H1 (cell line): ENCODE results near the gene TRDMT1. TPM values are rescaled to one million over a fixed set of nuclear protein-coding genes. Genes with fewer than 3 reads are reported as not detected.

ENCODE experiments used
- CTCF ChIA-PET: fragments of 300-600 bp; sonication (Branson Sonifier 250); formaldehyde crosslinking; loops from one replicate; lab custom pipeline; 2021; ENCODE audit not compliant: partially characterized antibody; lab: Charles Lee
- POLR2A ChIA-PET: fragments of 300-600 bp; sonication (Branson Sonifier 250); formaldehyde crosslinking; loops from one replicate; lab custom pipeline; 2021; ENCODE audit warnings: inconsistent platforms; ENCODE audit not compliant: partially characterized antibody; lab: Charles Lee
- DNase-seq, 2 experiments: peaks; one replicate each; pipeline versions ENCODE4 v3.0.0 to v3.0.0-alpha.2; 2010 to 2022; ENCODE audit warnings: low spot score in 2 of 2, low read depth in 1 of 2, mixed read lengths in 1 of 2
- FAIRE-seq: peaks from 2 replicates; lab custom pipeline; 2011; peaks lifted over from hg19 to GRCh38; lab: Jason Lieb, UNC
- H2AFZ ChIP-seq: 2 replicates; pipeline ENCODE4 v1.8.1; 2012; ENCODE audit warnings: low read length, inconsistent platforms
- H2AK5ac ChIP-seq: 2 replicates; pipeline ENCODE4 v1.6.1; 2013; ENCODE audit warnings: low read depth, low read length
- H2BK120ac ChIP-seq: replicated peaks from 2 replicates; pipeline ENCODE3; 2013; ENCODE audit warnings: low read depth, low read length, inconsistent platforms
- H2BK12ac ChIP-seq: 2 replicates; pipeline ENCODE4 v1.6.1; 2013; ENCODE audit warnings: low read depth, low read length
- H2BK15ac ChIP-seq: 2 replicates; pipeline ENCODE4 v1.6.1; 2013; ENCODE audit warnings: low read length
- H2BK20ac ChIP-seq: 2 replicates; pipeline ENCODE4 v1.6.1; 2013; ENCODE audit warnings: low read length
- H2BK5ac ChIP-seq: 2 replicates; pipeline ENCODE4 v1.6.1; 2013; ENCODE audit warnings: low read depth, low read length
- H3K14ac ChIP-seq: 2 replicates; pipeline ENCODE4 v1.6.1; 2013; ENCODE audit warnings: inconsistent platforms; ENCODE audit not compliant: insufficient read length
- H3K18ac ChIP-seq: 2 replicates; pipeline ENCODE4 v1.6.1; 2013; ENCODE audit warnings: low read length; ENCODE audit errors: extremely low read depth
- H3K23ac ChIP-seq: 2 replicates; pipeline ENCODE4 v1.6.1; 2013; ENCODE audit warnings: inconsistent platforms; ENCODE audit not compliant: insufficient read length
- H3K23me2 ChIP-seq: 2 replicates; pipeline ENCODE4 v1.6.1; 2013; ENCODE audit warnings: low read depth, low read length
- H3K27ac ChIP-seq: 2 replicates; pipeline ENCODE4 v1.6.1; 2011; ENCODE audit warnings: low read depth, low read length, inconsistent platforms
- H3K27me3 ChIP-seq, 4 experiments: replicated peaks in 1 of 4; 1 replicate in 1 of 4; 2 replicates in 3 of 4; pipeline versions ENCODE4 v1.6.1 to v1.8.1; 2011 to 2013; ENCODE audit warnings: low read length in 3 of 4, mild to moderate bottlenecking in 3 of 4, inconsistent platforms in 2 of 4, mixed read lengths in 2 of 4, moderate library complexity in 1 of 4; ENCODE audit not compliant: control insufficient read depth in 3 of 4, insufficient read depth in 3 of 4; ENCODE audit errors: extremely low read depth in 1 of 4
- H3K36me3 ChIP-seq, 4 experiments: 2 replicates each; pipeline versions ENCODE4 v1.6.1 to v1.8.1; 2011 to 2013; ENCODE audit warnings: mild to moderate bottlenecking in 4 of 4, low read length in 3 of 4, moderate library complexity in 2 of 4, control low read depth in 1 of 4, inconsistent platforms in 1 of 4; ENCODE audit not compliant: insufficient read depth in 4 of 4, control insufficient read depth in 2 of 4
- H3K4ac ChIP-seq: replicated peaks from 2 replicates; pipeline ENCODE3; 2013; ENCODE audit warnings: low read length, low read depth, mixed read lengths, inconsistent platforms; ENCODE audit not compliant: insufficient read length
- H3K4me1 ChIP-seq, 4 experiments: replicated peaks in 1 of 4; 1 replicate in 1 of 4; 2 replicates in 3 of 4; pipeline versions ENCODE4 v1.6.1 to v1.8.1; 2011 to 2013; ENCODE audit warnings: low read length in 3 of 4, inconsistent platforms in 2 of 4, mixed read lengths in 1 of 4; ENCODE audit not compliant: insufficient read depth in 4 of 4, control insufficient read depth in 3 of 4
- H3K4me2 ChIP-seq, 2 experiments: 2 replicates each; pipeline versions ENCODE4 v1.6.1 to v1.8.1; 2011 to 2013; ENCODE audit warnings: low read depth in 2 of 2, low read length in 2 of 2, control low read depth in 1 of 2, inconsistent platforms in 1 of 2, mild to moderate bottlenecking in 1 of 2; ENCODE audit not compliant: insufficient read depth in 1 of 2
- H3K4me3 ChIP-seq, 4 experiments: fragments of 200-600, 300-600 bp in 1 of 4; sonication (generic), shearing (Covaris generic), sonication (Bioruptor Twin) in 1 of 4; 2 replicates each; pipeline versions ENCODE4 v1.5.1 to v1.8.1; 2011 to 2016; ENCODE audit warnings: low read length in 4 of 4, low read depth in 3 of 4, control low read depth in 2 of 4, inconsistent platforms in 2 of 4, mild to moderate bottlenecking in 2 of 4, mixed read lengths in 1 of 4, moderate library complexity in 1 of 4; ENCODE audit not compliant: insufficient read depth in 2 of 4; ENCODE audit errors: extremely low read depth in 1 of 4
- H3K56ac ChIP-seq: replicated peaks from 2 replicates; pipeline ENCODE3; 2013; ENCODE audit warnings: low read depth, mild to moderate bottlenecking, mixed read lengths, low read length, inconsistent platforms; ENCODE audit not compliant: insufficient read length
- H3K79me1 ChIP-seq: 2 replicates; pipeline ENCODE4 v1.6.1; 2013; ENCODE audit warnings: low read depth, low read length, control low read depth
- H3K79me2 ChIP-seq, 2 experiments: 2 replicates each; pipeline versions ENCODE4 v1.6.1 to v1.8.1; 2012 to 2013; ENCODE audit warnings: low read length in 2 of 2, mild to moderate bottlenecking in 2 of 2, inconsistent platforms in 1 of 2; ENCODE audit not compliant: insufficient read depth in 2 of 2, control insufficient read depth in 1 of 2
- H3K9ac ChIP-seq, 4 experiments: replicated peaks in 1 of 4; 1 replicate in 1 of 4; 2 replicates in 3 of 4; pipeline versions ENCODE4 v1.6.1 to v1.8.1; 2011 to 2013; ENCODE audit warnings: low read depth in 3 of 4, low read length in 3 of 4, control low read depth in 2 of 4, mild to moderate bottlenecking in 2 of 4, moderate library complexity in 2 of 4, inconsistent platforms in 1 of 4; ENCODE audit errors: extremely low read depth in 1 of 4
- H3K9me3 ChIP-seq, 2 experiments: 2 replicates each; pipeline versions ENCODE4 v1.6.1 to v1.8.1; 2012 to 2013; ENCODE audit warnings: mild to moderate bottlenecking in 2 of 2, moderate library complexity in 2 of 2, control low read depth in 1 of 2, inconsistent platforms in 1 of 2, low read depth in 1 of 2, low read length in 1 of 2, mixed read lengths in 1 of 2; ENCODE audit not compliant: insufficient read depth in 2 of 2
- H4K20me1 ChIP-seq, 2 experiments: replicated peaks in 1 of 2; 2 replicates each; pipeline versions ENCODE3 to v1.8.1; 2011 to 2013; ENCODE audit warnings: inconsistent platforms in 2 of 2, low read length in 2 of 2, mild to moderate bottlenecking in 1 of 2; ENCODE audit not compliant: insufficient read depth in 2 of 2, control insufficient read depth in 1 of 2
- H4K5ac ChIP-seq: 2 replicates; pipeline ENCODE4 v1.6.1; 2013; ENCODE audit warnings: low read length, low read depth, mixed read lengths, inconsistent platforms; ENCODE audit not compliant: insufficient read length
- H4K8ac ChIP-seq: 2 replicates; pipeline ENCODE4 v1.8.0; 2013; ENCODE audit warnings: mild to moderate bottlenecking, moderate library complexity, low read length, inconsistent platforms; ENCODE audit not compliant: insufficient read depth; ENCODE audit errors: extremely low read depth
- H4K91ac ChIP-seq: replicated peaks from 2 replicates; pipeline ENCODE3; 2013; ENCODE audit warnings: low read length, mixed read lengths, inconsistent platforms; ENCODE audit not compliant: insufficient read length
- BRCA1 ChIP-seq: IDR thresholded peaks from 2 replicates; pipeline ENCODE4 v1.6.1; 2012; ENCODE audit warnings: low read depth, low read length, improper control_type of control experiment
- CTBP2 ChIP-seq: IDR thresholded peaks from 2 replicates; pipeline ENCODE4 v1.7.0; 2011; ENCODE audit warnings: borderline replicate concordance, mild to moderate bottlenecking, moderate library complexity, mixed read lengths, low read length; ENCODE audit not compliant: insufficient read depth, insufficient read length
- EGR1 ChIP-seq: IDR thresholded peaks from 2 replicates; pipeline ENCODE4 v1.6.1; 2011; ENCODE audit warnings: low read depth, low read length, borderline replicate concordance
- EZH2 ChIP-seq: fragments of 200-600 bp; sonication (generic); IDR thresholded peaks from 2 replicates; pipeline ENCODE4 v1.7.1; 2012; ENCODE audit warnings: low read depth, mild to moderate bottlenecking, moderate library complexity, low read length, inconsistent platforms; ENCODE audit not compliant: severe bottlenecking
- RBBP5 ChIP-seq: IDR thresholded peaks from 2 replicates; pipeline ENCODE4 v1.7.1; 2012; ENCODE audit warnings: low read depth, mild to moderate bottlenecking, inconsistent platforms, low read length, moderate library complexity, borderline replicate concordance
- RNF2 ChIP-seq: fragments of 200-900, 300-1000 bp; sonication (generic); IDR thresholded peaks from 2 replicates; pipeline ENCODE4 v1.7.1; 2016; ENCODE audit warnings: borderline replicate concordance, low read depth, mild to moderate bottlenecking, antibody characterized with exemption, low read length; ENCODE audit not compliant: poor library complexity, severe bottlenecking; ENCODE audit errors: missing control alignments
- SIN3A ChIP-seq, 2 experiments: IDR thresholded peaks in 1 of 2; conservative IDR thresholded peaks in 1 of 2; 2 replicates each; pipeline ENCODE4 v1.6.1; 2011 to 2012; ENCODE audit warnings: low read length in 2 of 2, improper control_type of control experiment in 1 of 2, low read depth in 1 of 2, mild to moderate bottlenecking in 1 of 2
- SP1 ChIP-seq: IDR thresholded peaks from 2 replicates; pipeline ENCODE4 v1.6.1; 2011; ENCODE audit warnings: low read depth, low read length
- SP2 ChIP-seq: IDR thresholded peaks from 2 replicates; pipeline ENCODE4 v1.6.1; 2012; ENCODE audit warnings: mild to moderate bottlenecking, low read length, inconsistent platforms
- TAF7 ChIP-seq: optimal IDR thresholded peaks from 2 replicates; pipeline ENCODE3; 2011; ENCODE audit warnings: low read depth, mild to moderate bottlenecking, inconsistent platforms, low read length, moderate library complexity, borderline replicate concordance
- polyA plus RNA-seq, 7 experiments: library from polyadenylated mRNA; depleted of rRNA in 3 of 7; stranded (reverse) in 5 of 7; unstranded in 2 of 7; fragments of >200 nt in 5 of 7; fragments of 200-250 nt in 2 of 7; gene quantifications; 1 replicate in 5 of 7; 2 replicates in 1 of 7; 4 replicates in 1 of 7; pipeline versions ENCODE4 v1.2.1 to v1.2.3, GENCODE V29; 2011 to 2013; ENCODE audit warnings: missing spikeins in 2 of 7, mixed read lengths in 2 of 7
- total RNA-seq: library from RNA; stranded (reverse); fragmentation: NEBNext Ultra II Directional; extraction: Animal tissue kit (Norgen Biotek cat#: 25700); gene quantifications from 2 replicates; pipeline ENCODE4 v1.2.1, GENCODE V29; 2021
- TF ChIP-seq, protein P1 (sequence below): IDR thresholded peaks from 2 replicates; pipeline ENCODE4 v1.6.1; 2012; ENCODE audit warnings: inconsistent platforms
- TF ChIP-seq, protein P2 (sequence below), 3 experiments: IDR thresholded peaks; 1 replicate in 2 of 3; 2 replicates in 1 of 3; pipeline versions ENCODE4 v1.5.1 to v1.6.1; 2011; ENCODE audit warnings: low read length in 3 of 3, mild to moderate bottlenecking in 3 of 3, inconsistent platforms in 2 of 3, low read depth in 1 of 3, moderate library complexity in 1 of 3; ENCODE audit not compliant: insufficient read depth in 1 of 3; ENCODE audit errors: control extremely low read depth in 1 of 3

TRDMT1 gene
- total and polyA plus RNA-seq, 2 of the 8 experiments (the other 6 are each of a cell fraction or from before 2014, with no cell fraction given) = 7.4 to 21.4 TPM

DNA sequence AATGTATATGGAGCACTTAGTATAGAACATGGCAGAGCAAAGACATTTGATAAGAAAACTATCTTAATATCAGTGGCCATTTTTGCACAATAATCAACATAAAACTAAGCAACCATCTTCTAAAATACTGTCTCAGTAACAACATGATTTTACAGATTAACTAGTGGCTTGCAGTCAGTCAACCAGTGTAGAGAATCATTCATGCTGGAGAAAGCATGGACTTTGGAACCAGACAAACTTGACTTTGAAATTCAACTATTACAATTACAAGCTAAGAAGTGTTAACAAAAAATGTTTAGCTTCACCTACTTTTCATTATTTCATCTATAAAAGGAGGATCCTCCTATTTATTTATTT lies 99.6 kb downstream of the TRDMT1 start:
- Histone ChIP-seq H4K5ac (no peak overlapping the region), H3K27me3 (no peaks in the 10 kb centered on the region), H3K4me3 (no peak overlapping the region), H3K56ac (no peak overlapping the region), H4K20me1 (no peaks in the 10 kb centered on the region), H2AK5ac (no peak overlapping the region), H3K79me1 (no peaks in the 10 kb centered on the region), H3K9ac (no peak overlapping the region), H4K91ac (no peak overlapping the region), H2BK15ac (no peak overlapping the region), H2AFZ (no peak overlapping the region), H3K4me2 (no peak overlapping the region), H4K8ac (no peak overlapping the region), H2BK20ac (no peak overlapping the region), H3K23ac (no peak overlapping the region), H3K4ac (no peak overlapping the region), H2BK120ac (no peak overlapping the region), H3K4me1 (no peaks in the 10 kb centered on the region), H3K79me2 (no peaks in the 10 kb centered on the region), H2BK5ac (no peak overlapping the region), H3K27ac (no peak overlapping the region), H2BK12ac (no peak overlapping the region), H3K9me3 (no peaks in the 10 kb centered on the region), H3K36me3 (no peaks in the 10 kb centered on the region; a peak in 1 of 8 replicates), H3K23me2 (no peaks in the 10 kb centered on the region), H3K18ac (no peak overlapping the region), H3K14ac (no peak overlapping the region)
- FAIRE-seq = no peak
- POLR2A ChIA-PET = no interaction called here
- no peak for DNase-seq
- CTCF ChIA-PET = interaction anchor here (0.7 kb wide), 2 partner anchors 115 to 126 kb away, joined by 3 read pairs; no protein-coding TSS in a partner anchor
- TF ChIP-seq SP2 (no peak), SIN3A (conservative IDR thresholded peaks at IDR 0.05 in 1 of 2, IDR thresholded peaks at IDR 0.05 in 1 of 2; ENCODE audit: low read depth in 1 of 2, low read length in 2 of 2) (no peak), TAF7 (no peak), EGR1 (no peak), RBBP5 (no peak), RNF2 (no peak), EZH2 (no peak), BRCA1 (no peak), SP1 (no peak), CTBP2 (no peak)
- TF ChIP-seq, protein P1, sequence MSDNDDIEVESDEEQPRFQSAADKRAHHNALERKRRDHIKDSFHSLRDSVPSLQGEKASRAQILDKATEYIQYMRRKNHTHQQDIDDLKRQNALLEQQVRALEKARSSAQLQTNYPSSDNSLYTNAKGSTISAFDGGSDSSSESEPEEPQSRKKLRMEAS = no peak
- TF ChIP-seq, protein P2, sequence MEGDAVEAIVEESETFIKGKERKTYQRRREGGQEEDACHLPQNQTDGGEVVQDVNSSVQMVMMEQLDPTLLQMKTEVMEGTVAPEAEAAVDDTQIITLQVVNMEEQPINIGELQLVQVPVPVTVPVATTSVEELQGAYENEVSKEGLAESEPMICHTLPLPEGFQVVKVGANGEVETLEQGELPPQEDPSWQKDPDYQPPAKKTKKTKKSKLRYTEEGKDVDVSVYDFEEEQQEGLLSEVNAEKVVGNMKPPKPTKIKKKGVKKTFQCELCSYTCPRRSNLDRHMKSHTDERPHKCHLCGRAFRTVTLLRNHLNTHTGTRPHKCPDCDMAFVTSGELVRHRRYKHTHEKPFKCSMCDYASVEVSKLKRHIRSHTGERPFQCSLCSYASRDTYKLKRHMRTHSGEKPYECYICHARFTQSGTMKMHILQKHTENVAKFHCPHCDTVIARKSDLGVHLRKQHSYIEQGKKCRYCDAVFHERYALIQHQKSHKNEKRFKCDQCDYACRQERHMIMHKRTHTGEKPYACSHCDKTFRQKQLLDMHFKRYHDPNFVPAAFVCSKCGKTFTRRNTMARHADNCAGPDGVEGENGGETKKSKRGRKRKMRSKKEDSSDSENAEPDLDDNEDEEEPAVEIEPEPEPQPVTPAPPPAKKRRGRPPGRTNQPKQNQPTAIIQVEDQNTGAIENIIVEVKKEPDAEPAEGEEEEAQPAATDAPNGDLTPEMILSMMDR (IDR thresholded peaks at IDR 0.05; ENCODE audit: control extremely low read depth in 1 of 3, insufficient read depth in 1 of 3, low read depth in 1 of 3, low read length in 3 of 3) = no peak
